Measurements from ENCODE around the gene CBLN3.

Gene CBLN3

DNA sequence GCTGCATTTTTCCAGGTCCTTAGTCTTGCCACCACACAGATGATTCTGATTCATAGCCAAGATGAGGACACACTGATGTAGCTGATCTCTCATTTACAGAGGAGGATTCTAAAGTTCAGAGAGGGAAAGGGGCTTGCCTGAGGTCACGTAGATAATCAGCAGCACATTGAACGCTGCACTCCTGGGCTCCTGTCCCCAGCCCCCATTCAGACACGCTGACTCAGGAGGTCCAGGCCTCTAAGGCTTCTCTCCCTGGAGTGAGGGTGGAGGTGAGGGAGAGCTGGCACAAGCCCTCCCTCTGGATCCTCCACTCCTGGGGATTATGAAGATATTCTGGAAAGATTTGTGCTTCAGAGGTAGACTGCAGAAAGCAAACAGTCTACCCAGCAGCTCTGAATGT is 51.1 kb downstream of the CBLN3 start:
- Histone ChIP-seq H3K27ac (ENCODE audit: low read depth, low read length, severe bottlenecking) (no peak overlapping the region), H3K4me1 (ENCODE audit: control insufficient read depth, insufficient read depth, low read length, poor library complexity, severe bottlenecking) (no peaks in the 10 kb centered on the region), H3K4me3 (ENCODE audit: extremely low read depth, insufficient read depth, low read length, poor library complexity, severe bottlenecking) (no peak overlapping the region), H3K36me3 (ENCODE audit: control insufficient read depth, insufficient read depth, low read length) (peaks cover 46% of the 10 kb centered on the region), H3K9me3 (ENCODE audit: control insufficient read depth, low read length) (no peaks in the 10 kb centered on the region)
- WGBS, 2 experiments (ENCODE audit: insufficient coverage in 2 of 2) = 83% methylated on average over 1 of the region's 3 CpGs; no CpG with 5 or more reads in 1 of the 2 experiments

DNA sequence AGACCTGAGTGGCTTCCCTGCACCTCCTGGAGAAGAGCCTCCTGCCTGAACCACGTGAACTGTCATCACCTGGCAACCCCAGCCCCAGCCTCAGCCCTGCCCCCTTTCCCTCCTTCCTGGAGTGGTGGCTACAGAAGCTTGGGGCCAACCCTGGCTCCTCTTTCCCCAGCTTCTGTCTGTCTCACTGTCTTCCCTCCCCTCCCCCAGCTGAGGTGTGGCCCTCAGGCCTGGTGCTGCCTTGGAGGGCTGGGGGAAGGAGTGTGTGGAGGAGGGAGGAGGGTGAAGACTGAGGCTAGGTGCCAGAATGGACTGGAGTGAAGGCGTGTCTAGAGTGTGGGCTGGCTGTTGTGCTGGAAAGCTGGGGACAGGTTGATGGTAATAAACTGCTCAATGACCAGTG is 51.8 kb downstream of the CBLN3 start:
- Histone ChIP-seq H3K4me3 (ENCODE audit: extremely low read depth, insufficient read depth, low read length, poor library complexity, severe bottlenecking) (no peak overlapping the region), H3K9me3 (ENCODE audit: control insufficient read depth, low read length) (no peaks in the 10 kb centered on the region), H3K27ac (ENCODE audit: low read depth, low read length, severe bottlenecking) (no peak overlapping the region), H3K4me1 (ENCODE audit: control insufficient read depth, insufficient read depth, low read length, poor library complexity, severe bottlenecking) (no peaks in the 10 kb centered on the region), H3K36me3 (ENCODE audit: control insufficient read depth, insufficient read depth, low read length) (peaks cover 53% of the 10 kb centered on the region)
- 43 to 76% methylated on average over 1 to 2 of the region's 2 CpGs for WGBS, 2 experiments (ENCODE audit: insufficient coverage in 2 of 2)

DNA sequence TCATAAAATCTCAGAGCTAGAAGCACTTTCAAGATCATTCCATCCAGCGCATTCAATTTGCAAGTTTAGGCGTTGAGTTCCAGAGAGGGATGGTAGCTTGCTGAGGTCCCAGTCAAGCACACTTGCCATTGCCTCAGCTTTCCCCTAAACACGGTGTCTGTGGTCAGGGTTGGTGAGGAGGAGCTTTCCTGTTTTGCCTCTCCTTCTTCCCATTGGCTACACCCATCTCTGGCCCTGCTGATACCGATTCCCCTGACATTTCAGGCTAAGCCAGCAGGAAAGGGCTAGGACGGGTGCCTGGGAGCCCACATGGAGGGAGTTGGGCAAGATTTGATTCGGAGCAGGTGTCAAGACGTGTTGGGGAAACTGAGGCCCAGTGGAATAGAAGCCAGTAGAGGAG is 52.3 kb downstream of the CBLN3 start:
- Histone ChIP-seq H3K4me1 (ENCODE audit: control insufficient read depth, insufficient read depth, low read length, poor library complexity, severe bottlenecking) (no peaks in the 10 kb centered on the region), H3K4me3 (ENCODE audit: extremely low read depth, insufficient read depth, low read length, poor library complexity, severe bottlenecking) (no peak overlapping the region), H3K36me3 (ENCODE audit: control insufficient read depth, insufficient read depth, low read length) (peaks cover 58% of the 10 kb centered on the region), H3K9me3 (ENCODE audit: control insufficient read depth, low read length) (no peaks in the 10 kb centered on the region), H3K27ac (ENCODE audit: low read depth, low read length, severe bottlenecking) (no peak overlapping the region)
- 70 to 90% methylated on average over 3 to 4 of the region's 7 CpGs for WGBS, 2 experiments (ENCODE audit: insufficient coverage in 2 of 2)

All from mesodermal cell (in vitro differentiated cells).